ENCODE data around the gene TMPRSS15.

TMPRSS15 gene

GRCh38 chr21:18294100-18294499 is 109.5 kb downstream of the TMPRSS15 start:
- TF ChIP-seq POLR2AphosphoS5 (IDR thresholded peaks at IDR 0.05; ENCODE audit: low read depth, low read length): no peak
- no peak for TF ChIP-seq FOXP2 (optimal IDR thresholded peaks at IDR 0.05; ENCODE audit: borderline replicate concordance, extremely low read depth, extremely low read length, insufficient read depth)
- no peak for TF ChIP-seq TAF1 (IDR thresholded peaks at IDR 0.05; ENCODE audit: borderline replicate concordance, insufficient read depth, low read length)
- no peak for TF ChIP-seq SIN3A (IDR thresholded peaks at IDR 0.05; ENCODE audit: borderline replicate concordance, insufficient read depth, low read length)
- no peak for TF ChIP-seq REST (IDR thresholded peaks at IDR 0.05; ENCODE audit: insufficient read depth in 1 of 2, low read depth in 2 of 2, low read length in 2 of 2)

GRCh38 chr21:18289876-18290275 is 113.7 kb downstream of the TMPRSS15 start:
- no peak for TF ChIP-seq POLR2AphosphoS5 (IDR thresholded peaks at IDR 0.05; ENCODE audit: low read depth, low read length)
- no peak for TF ChIP-seq REST (IDR thresholded peaks at IDR 0.05; ENCODE audit: insufficient read depth in 1 of 2, low read depth in 2 of 2, low read length in 2 of 2)
- TF ChIP-seq TAF1 (IDR thresholded peaks at IDR 0.05; ENCODE audit: borderline replicate concordance, insufficient read depth, low read length): no peak
- TF ChIP-seq SIN3A (IDR thresholded peaks at IDR 0.05; ENCODE audit: borderline replicate concordance, insufficient read depth, low read length): no peak
- TF ChIP-seq FOXP2 (optimal IDR thresholded peaks at IDR 0.05; ENCODE audit: borderline replicate concordance, extremely low read depth, extremely low read length, insufficient read depth): no peak

GRCh38 chr21:18285379-18285778 is 118.2 kb downstream of the TMPRSS15 start:
- TF ChIP-seq SIN3A (IDR thresholded peaks at IDR 0.05; ENCODE audit: borderline replicate concordance, insufficient read depth, low read length) (no peak), REST (IDR thresholded peaks at IDR 0.05; ENCODE audit: insufficient read depth in 1 of 2, low read depth in 2 of 2, low read length in 2 of 2) (no peak), TAF1 (IDR thresholded peaks at IDR 0.05; ENCODE audit: borderline replicate concordance, insufficient read depth, low read length) (no peak), FOXP2 (optimal IDR thresholded peaks at IDR 0.05; ENCODE audit: borderline replicate concordance, extremely low read depth, extremely low read length, insufficient read depth) (no peak), POLR2AphosphoS5 (IDR thresholded peaks at IDR 0.05; ENCODE audit: low read depth, low read length) (no peak)

- no peak for TF ChIP-seq SIN3A (IDR thresholded peaks at IDR 0.05; ENCODE audit: borderline replicate concordance, insufficient read depth, low read length)
- TF ChIP-seq POLR2AphosphoS5 (IDR thresholded peaks at IDR 0.05; ENCODE audit: low read depth, low read length): no peak
- TF ChIP-seq REST (IDR thresholded peaks at IDR 0.05; ENCODE audit: insufficient read depth in 1 of 2, low read depth in 2 of 2, low read length in 2 of 2): no peak
- TF ChIP-seq FOXP2 (optimal IDR thresholded peaks at IDR 0.05; ENCODE audit: borderline replicate concordance, extremely low read depth, extremely low read length, insufficient read depth): no peak
- no peak for TF ChIP-seq TAF1 (IDR thresholded peaks at IDR 0.05; ENCODE audit: borderline replicate concordance, insufficient read depth, low read length)
Observed at GRCh38 chr21:18275781-18276180, 127.8 kb downstream of the TMPRSS15 start.

GRCh38 chr21:18274370-18274769 is 129.2 kb downstream of the TMPRSS15 start:
- TF ChIP-seq SIN3A (IDR thresholded peaks at IDR 0.05; ENCODE audit: borderline replicate concordance, insufficient read depth, low read length): no peak
- no peak for TF ChIP-seq TAF1 (IDR thresholded peaks at IDR 0.05; ENCODE audit: borderline replicate concordance, insufficient read depth, low read length)
- no peak for TF ChIP-seq REST (IDR thresholded peaks at IDR 0.05; ENCODE audit: insufficient read depth in 1 of 2, low read depth in 2 of 2, low read length in 2 of 2)
- no peak for TF ChIP-seq FOXP2 (optimal IDR thresholded peaks at IDR 0.05; ENCODE audit: borderline replicate concordance, extremely low read depth, extremely low read length, insufficient read depth)

Data from PFSK-1 (cell line).